Skeletal muscle cell (primary cell): ENCODE results near the gene PTCRA.
"Not testable (repeated sequence)": the region's sequence is repeated elsewhere in the genome, so short reads cannot be mapped to it uniquely, and the experiment has no call there.

Experiments used
- DNase-seq: peaks from one replicate; pipeline ENCODE4 v3.0.0-alpha.2; 2010; ENCODE audit warnings: low read depth
- H3K4me3 ChIP-seq: 2 replicates; pipeline ENCODE4 v1.5.1; 2011; ENCODE audit warnings: low read depth, mild to moderate bottlenecking, control low read depth, low read length, moderate library complexity

PTCRA gene, protein sequence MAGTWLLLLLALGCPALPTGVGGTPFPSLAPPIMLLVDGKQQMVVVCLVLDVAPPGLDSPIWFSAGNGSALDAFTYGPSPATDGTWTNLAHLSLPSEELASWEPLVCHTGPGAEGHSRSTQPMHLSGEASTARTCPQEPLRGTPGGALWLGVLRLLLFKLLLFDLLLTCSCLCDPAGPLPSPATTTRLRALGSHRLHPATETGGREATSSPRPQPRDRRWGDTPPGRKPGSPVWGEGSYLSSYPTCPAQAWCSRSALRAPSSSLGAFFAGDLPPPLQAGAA

DNA sequence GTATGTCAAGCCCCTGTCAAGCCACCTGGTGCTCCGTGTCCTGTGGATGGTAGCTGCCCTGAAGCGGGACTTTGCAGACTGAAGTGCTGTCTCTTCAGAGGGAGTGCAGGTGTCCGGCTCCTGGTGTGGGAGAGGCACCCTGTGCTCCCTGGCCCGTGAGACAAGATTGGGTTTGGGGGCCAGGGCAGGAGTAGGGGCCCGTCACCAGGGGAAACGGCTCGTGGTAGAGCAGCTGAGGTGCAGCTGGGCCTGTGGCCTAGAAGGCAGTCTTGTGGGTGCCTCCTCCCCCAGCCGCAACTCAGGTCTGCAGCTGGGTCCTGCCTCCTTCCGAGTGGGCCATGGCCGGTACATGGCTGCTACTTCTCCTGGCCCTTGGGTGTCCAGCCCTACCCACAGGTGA lies at the start of gene PTCRA:
TSS of gene PTCRA (plus strand) at position 322 of the 400 bp plus-strand sequence. CDS start at position 339, 17 bp downstream.
- no peak within 1 kb of the TSS for H3K4me3 ChIP-seq
- no peak for DNase-seq

- DNase-seq = no peak
These were observed 45.5 kb upstream of the PTCRA start for GRCh38 chr6:42870145-42870936.

GRCh38 chr6:42871711-42872110 lies 44.1 kb upstream of the PTCRA start:
- DNase-seq = no peak
- H3K4me3 ChIP-seq = no peak overlapping the region

More at GRCh38 chr6:42870145-42870936, 45.5 kb upstream of the PTCRA start:
- H3K4me3 ChIP-seq = no peak overlapping the region

DNA sequence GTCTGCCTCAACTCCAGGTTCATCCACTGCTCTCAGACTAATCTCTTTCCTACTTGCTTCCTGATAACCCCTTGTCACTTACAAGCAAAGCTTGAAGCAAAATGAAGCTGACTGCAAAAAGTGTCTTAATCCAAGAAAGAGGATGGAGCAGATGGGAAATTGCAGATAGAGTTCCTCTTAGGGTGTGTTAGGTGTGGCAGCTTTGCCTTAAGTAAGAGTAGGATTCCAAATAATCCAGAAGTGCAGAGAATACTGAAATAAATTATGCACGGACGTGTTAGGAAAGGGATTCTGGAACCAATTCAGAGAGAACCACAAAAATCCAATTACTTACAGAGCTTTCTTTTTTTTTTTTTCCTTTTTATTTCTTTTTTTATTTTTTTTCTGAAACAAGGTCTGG lies 42.5 kb upstream of the PTCRA start:
- DNase-seq = no peak
- no peak overlapping the region for H3K4me3 ChIP-seq

- DNase-seq = no peak
- H3K4me3 ChIP-seq = no peak overlapping the region
These were observed 38.2 kb upstream of the PTCRA start for GRCh38 chr6:42877695-42878094.

DNA sequence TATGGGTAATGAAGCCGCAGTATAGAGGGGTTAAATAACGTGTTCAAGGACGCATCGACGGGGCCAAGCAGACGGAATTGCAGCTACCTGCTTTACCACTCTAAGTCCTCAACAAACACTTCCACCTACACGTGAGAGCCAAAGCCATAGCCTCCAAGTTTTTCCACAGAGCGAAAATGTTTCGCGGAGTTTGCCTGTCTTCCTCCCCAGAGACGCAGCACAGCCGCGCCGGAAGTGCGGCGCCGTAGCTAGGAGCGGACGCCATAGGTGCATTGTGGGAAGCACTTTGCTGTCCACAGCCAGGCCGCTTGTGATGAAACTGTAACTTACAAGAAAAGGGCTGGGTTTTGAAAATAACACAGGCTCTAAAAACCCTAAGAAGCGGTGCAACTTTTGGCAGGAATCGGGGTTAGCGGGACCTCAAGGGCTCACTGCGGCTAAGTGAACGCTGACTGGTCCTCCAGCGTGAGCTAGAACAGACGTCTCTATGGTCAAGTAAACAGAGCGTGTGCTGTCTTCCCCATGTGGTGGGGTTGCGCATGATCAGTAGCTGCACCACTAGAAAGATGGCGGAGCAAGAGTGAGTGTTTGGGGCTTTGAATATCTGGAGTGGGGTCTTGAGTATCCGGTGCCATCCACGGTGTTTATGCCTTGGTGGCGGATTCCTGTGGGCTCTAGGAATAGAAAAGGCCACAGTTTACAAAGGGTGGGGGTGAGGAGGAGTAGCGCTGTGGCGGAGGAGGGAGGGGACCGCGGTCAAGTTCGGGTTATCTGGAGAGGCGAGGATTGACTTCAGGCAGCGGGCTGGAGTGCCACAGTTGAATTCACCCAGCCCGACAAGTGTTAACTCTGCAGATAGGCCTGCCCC lies 36.2 kb upstream of the PTCRA start, which contains the start of gene RPL7L1:
TSS of gene RPL7L1 (plus strand) at position 245 of the 868 bp plus-strand sequence. CDS start at position 540, 295 bp downstream.
- peak; percentile 65 for DNase-seq

DNA sequence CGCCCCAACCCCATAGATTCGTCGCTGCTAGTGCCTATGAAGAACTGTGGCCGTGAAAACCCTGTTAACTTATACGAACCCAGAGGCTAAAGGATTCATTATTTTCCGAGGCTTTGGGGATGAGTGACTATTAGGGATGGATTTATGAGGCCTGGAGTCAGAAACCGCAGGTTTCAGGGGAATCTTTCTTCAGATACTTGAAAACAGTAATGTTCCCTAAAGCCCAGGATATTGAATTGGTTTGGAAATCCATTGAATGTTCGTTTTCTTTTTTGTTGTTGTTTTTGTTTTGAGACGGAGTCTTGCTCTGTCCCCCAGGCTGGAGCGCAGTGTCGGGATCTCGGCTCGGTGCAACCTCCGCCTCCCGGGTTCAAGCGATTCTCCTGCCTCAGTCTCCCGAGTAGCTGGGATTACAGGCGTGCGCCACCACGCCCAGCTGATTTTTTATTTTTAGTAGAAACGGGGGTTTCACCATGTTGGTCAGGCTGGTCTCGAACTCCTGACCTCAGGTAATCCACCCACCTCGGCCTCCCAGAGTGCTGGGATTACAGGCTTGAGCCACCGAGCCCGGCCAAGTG lies 35.5 kb upstream of the PTCRA start:
- DNase-seq = not testable (repeated sequence)

More for the DNA sequence above, 36.2 kb upstream of the PTCRA start, which contains the start of gene RPL7L1:
- peak within 1 kb of the TSS; percentile 81 for H3K4me3 ChIP-seq

GRCh38 chr6:42880871-42881270 lies 35.0 kb upstream of the PTCRA start:
- DNase-seq = not testable (repeated sequence)
- peak overlapping the region; percentile 81 for H3K4me3 ChIP-seq

More for the DNA sequence above, 35.5 kb upstream of the PTCRA start:
- peak overlapping the region; percentile 81 for H3K4me3 ChIP-seq

GRCh38 chr6:42885702-42886101 lies 30.2 kb upstream of the PTCRA start:
- no peak overlapping the region for H3K4me3 ChIP-seq
- no peak for DNase-seq

DNA sequence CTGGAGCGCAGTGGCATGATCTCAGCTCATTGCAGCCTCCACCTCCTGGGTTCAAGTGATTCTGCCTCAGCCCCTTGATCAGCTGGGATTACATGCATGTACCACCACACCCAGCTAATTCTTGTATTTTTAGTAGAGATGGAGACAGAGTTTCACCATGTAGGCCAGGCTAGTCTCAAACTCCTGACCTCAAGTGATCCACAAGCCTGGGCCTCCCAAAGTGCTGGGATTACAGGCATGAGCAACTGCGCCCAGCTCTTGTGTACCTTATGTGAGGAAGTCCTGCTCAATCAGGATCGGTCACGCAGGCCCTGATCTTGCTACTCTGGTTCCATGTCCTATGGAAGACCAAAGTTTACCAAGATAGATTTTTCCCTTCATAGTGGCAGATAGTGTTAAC lies 27.7 kb upstream of the PTCRA start:
- not testable (repeated sequence) for DNase-seq, H3K4me3 ChIP-seq

DNA sequence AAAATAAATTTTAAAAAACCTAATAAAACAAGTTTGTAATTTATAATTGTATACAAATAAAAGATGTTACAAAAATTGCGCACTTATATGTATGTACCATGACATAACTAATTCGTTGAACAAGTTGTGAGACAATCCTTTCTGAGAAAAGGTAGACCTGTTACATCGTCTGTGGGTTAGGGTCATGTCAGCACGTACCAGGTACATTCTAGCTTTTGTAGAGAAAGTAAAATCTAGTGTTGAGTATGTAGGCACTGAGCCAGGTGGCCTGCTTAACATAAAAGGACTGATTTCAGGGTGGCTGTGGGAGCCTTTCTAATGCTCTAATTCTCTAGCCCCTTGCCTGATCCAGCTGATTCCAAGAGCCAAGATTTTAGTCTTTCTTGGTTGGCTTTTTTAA lies 26.0 kb upstream of the PTCRA start:
- H3K4me3 ChIP-seq = peak overlapping the region; percentile 81
- DNase-seq = no peak

DNA sequence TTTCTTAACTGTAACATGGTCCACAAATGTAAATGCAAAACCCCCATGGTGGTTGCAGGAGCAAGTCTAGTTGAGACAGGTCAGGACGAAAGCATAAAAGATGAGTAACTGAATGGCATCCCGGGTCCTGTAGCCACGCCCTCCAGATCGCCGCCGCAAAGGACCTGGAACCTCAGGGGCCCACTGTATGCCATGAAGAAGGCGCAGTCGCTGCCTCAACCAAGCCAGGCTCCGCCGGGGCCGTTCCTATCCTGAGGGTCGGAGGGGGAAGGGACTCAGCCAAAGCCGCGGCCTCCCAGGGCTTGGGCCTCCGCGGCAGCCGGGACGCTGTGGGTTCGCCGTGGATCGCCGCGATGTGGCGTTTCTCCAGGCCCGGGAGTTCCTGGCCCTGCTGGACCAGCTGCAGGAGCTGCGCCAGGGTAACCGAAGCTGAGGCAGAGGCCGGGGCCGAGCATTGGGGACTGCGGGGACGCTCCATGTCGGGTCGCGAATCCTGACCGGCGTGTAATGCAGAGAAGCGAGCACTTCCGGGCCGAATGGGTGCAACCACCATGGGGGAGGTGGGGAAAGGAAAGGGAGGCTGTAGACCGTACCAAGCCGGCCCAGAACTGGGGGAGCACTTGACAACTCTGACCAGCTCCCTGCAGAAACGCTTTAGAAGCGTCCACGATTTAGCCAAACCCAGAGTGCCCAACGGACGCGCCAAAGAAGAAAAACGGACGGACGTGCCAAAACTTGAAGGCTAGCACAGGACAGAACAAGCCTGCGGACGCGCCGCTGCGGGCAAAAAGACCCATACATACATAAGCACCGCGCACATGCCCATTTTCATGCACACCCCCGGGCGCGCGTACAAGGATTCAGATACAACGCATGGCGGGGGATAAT lies 25.3 kb upstream of the PTCRA start:
- DNase-seq = peak; percentile 95
- peak overlapping the region; percentile 81 for H3K4me3 ChIP-seq

DNA sequence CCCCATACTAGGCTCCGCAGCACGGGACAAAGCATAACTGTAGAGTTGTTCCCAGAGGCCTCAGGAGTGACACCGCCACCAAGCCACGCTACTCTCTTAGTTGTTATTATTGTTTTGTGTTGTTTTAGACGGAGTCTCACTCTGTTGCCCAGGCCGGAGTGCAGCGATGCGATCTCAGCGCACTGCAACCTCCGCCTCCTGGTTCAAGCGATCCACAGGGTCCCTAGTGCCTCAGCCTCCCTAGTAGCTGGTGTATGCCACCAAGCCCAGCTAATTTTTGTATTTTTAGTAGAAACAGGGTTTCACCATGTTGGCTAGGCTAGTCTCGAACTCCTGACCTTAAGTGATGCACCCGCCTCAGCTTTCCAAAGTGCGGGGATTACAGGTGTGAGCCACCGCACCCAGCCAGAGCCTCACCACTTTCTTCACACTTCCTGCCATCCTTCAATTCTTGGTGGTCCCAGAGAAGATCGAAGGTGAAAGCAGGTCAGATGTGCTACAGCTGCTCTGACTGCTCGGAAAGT lies 24.6 kb upstream of the PTCRA start:
- peak overlapping the region; percentile 81 for H3K4me3 ChIP-seq
- no peak for DNase-seq

DNA sequence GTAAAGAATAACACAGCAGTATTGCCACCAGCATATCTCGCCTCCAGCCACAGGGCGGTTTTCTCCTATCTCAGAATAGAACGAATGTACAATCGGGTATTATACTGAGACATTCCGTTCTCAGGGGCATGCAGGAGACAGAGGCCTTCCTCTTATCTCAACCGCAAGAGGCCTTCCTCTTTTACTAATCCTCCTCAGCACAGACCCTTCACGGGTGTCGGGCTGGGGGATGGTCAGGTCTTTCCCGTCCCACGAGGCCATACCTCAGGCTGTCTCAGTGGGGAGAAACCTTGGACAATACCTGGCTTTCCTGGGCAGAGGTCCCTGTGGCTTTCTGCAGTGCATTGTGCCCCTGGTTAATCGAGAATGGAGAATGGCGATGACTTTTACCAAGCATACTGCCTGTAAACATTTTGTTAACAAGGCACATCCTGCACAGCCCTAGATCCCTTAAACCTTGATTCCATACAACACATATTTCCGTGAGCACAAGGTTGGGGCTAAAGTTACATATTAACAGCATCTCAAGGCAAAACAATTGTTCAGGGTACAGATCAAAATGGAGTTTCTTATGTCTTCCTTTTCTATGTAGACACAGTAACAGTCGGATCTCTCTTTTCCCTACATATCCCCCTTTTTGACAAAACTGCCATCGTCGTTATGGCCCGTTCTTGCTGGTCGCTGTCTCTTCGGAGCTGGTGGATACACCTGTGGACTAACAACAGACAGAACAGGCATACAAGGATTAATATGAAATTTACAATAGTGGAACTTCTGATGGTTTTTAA lies 21.6 kb upstream of the PTCRA start:
- not testable (repeated sequence) for DNase-seq, H3K4me3 ChIP-seq

DNA sequence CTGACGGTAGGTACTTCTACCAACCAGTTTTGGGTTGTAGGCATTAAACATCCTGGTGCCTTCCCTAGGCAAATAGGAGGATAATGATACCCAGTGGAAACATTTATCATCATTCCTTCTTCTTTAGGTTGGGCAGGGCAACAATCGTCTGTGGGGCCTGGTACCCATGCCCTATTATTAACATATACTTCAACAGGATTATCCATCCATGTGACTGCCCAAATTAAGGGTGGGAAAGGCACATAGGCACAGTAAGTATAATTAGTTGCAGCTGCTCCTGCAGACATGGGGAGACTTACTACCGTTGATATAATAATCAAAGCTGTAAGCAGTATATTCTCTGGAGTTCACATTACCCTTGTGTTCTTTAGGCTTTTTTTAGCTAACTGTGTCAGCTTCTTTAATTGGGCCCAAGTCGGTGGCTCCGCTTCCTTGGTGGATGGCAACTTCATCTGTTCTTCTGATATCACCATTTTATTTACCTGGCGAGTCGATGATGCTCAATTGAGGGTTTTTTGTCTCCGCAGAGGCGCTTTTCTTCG lies 19.6 kb upstream of the PTCRA start:
- no peak for DNase-seq
- no peak overlapping the region for H3K4me3 ChIP-seq

DNA sequence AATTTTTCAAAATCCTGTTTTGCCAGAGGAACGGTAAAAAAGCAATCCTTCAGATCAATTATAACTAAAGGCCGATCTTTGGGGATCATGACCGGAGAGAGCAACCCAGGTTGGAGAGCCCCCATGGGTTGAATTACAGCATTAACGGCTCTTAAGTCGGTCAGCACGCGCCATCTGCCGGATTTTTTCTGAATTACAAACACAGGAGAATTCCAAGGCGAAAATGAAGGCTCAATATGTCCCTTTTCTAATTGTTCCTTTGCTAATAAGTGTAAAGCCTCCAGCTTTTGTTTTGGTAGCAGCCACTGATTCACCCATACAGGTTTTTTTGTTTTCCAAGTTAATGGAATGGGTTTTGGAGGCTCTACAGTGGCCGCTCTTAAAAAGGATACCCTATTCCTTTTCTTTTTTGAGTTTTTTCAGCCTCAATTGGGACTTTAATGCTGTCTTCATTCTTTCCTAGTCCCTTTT lies 16.9 kb upstream of the PTCRA start:
- no peak overlapping the region for H3K4me3 ChIP-seq
- DNase-seq = no peak

GRCh38 chr6:42899871-42900270 lies 16.0 kb upstream of the PTCRA start:
- no peak for DNase-seq
- H3K4me3 ChIP-seq = no peak overlapping the region
